Hepatic stellate cell (primary cell): ENCODE measurements around the gene MGLL.

ENCODE experiments used
- DNase-seq: peaks from one replicate; pipeline ENCODE4 v3.0.0; 2011; ENCODE audit warnings: low spot score

MGLL gene

DNA sequence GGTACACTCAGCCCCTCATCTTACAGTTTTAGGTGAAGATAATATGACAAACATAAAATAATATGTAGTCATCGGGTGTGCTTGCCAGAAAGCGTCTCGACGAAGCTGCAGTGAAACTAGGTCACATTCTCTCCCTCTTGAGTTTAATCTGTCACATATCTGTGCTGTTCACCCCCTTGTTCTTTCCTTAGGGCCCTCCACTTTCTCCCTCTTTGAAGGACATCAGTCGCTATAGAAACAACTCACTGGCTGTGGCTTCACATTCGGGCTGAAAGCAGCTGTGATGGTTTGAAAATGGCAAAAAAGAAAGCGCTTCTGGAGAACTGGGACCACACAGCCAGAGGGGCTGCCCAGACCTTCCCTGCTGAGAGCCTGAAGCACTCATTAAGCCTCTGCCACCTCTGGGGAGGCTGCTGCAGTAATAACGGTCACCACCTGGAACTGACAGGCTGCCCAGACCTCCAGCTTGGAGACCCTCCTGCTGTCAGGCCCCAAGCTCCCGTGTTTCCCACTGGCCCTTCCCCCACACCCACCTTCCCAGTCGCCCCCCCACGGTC, 99.2 kb downstream of the MGLL start:
- no peak for DNase-seq

DNA sequence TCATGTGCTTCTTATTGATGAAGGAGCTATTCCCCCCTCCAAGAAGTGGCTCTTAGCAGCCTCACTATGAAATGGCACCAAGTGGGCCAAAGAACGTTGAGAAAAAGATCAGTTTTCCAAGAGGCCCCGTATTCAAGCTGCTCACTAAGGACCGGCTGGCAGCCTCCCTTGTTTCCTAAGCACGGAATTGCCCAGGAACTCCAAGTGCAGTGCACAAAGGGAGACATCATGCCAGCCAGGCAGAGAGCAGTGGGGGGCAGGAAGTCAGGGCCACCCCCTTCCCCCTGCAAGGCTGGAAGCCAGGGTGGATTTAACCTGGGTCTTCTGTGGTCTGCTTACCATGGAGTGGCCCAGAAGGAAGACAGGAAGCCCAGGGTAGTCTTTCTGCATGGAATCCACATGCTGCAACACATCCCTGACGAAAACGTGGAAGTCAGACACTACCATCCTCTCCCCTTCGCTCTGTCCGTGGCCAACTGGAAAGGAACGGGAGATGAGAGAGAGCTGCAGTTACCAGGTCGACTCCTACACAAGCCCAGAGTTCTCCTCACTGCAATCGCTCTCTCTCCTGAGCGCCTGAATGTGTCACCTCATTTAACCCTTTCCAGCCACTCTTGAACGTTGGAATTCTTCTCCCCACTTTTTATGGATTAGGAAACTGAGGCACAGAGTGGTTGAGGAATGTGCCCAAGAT, 100.1 kb downstream of the MGLL start:
- no peak for DNase-seq

GRCh38 chr3:127720985-127721935, 101.1 kb downstream of the MGLL start:
- DNase-seq: no peak

GRCh38 chr3:127720161-127720823, 102.0 kb downstream of the MGLL start:
- no peak for DNase-seq

- DNase-seq: no peak
These were observed 102.9 kb downstream of the MGLL start for GRCh38 chr3:127719369-127719768.

DNA sequence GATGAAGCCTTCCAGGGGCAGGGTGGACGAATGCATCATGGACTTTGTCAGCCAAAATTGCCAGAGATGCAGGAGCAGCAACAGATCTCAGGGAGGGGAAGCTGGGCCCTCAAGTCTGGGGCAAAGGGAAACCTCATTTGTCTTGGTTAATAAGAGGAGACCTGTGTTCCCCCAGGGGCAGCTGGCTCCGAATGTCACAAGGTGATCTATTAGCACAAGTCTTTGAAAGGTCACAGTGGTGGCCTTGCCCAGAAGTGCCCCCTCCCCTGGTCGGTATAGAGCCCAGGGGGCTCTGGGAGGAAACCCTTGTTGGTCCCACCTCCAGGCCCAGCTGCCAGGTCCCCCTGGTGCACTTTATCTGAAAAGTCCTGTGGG, 103.4 kb downstream of the MGLL start:
- no peak for DNase-seq

- DNase-seq: no peak
These were observed 103.9 kb downstream of the MGLL start for GRCh38 chr3:127718245-127718915.

DNA sequence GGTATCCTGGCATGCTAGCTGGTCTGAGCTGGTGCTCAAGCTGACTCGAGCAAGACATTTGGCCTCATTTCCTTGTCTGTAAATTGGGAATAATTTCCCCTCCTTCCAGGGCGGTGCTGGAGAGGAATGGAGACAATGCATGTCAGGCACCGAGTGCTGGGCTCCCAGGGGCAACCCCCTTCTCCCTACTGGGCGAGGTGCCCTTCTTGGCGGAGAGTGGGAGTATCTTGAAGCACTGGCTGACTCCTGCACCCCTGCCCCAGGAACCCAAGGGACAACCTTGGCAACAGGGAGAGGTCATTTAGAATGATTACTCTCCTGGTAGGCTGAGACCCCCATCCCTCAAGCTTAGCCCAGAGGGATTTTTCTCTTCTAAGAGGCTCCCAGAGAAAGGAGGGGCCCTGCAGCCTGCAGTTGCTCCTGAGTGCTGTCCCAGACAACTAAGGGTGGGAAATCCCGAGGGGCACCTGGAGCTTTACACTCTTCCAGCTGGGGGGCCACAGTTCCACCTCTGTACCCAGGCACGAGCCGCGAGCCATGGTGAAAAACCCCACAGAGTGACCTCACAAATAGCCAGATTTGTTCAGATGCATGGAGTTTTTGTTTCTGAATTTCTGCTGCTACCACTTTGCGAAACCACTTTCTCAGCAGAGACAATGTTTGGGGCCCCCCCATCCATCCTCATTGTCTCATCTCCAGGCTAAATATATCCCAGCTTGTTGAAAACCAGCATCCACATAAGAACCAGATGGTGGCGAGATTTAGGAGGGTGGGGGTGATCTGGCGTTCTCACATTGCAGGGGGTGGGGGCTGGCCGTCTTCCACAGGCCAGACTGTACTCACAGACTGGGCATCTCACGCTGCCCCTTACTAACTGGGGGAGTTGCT, 104.7 kb downstream of the MGLL start:
- DNase-seq: no peak

GRCh38 chr3:127716384-127716783, 105.9 kb downstream of the MGLL start:
- no peak for DNase-seq

DNA sequence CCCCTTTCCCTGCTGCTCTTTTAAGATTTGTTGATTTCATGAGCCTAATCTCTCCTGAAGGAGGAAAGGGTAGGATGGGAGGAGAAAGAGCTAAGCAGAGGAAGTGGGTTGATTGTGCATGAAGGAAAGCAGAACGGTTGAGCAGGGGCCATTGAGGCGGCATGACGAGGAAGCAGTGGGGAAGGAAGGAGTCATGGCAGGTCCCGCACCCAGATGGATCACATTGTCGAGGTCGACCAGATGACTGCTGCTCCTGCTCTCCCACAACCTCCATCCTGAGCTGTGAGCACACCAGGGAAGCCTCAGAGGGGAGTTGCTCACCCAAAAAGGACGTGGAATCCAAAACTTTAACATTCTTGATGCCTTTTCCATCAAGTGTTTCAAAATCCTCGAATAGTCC, 106.8 kb downstream of the MGLL start:
- DNase-seq: no peak

GRCh38 chr3:127714866-127715265, 107.4 kb downstream of the MGLL start:
- DNase-seq: no peak

GRCh38 chr3:127714125-127714571, 108.2 kb downstream of the MGLL start:
- no peak for DNase-seq

DNA sequence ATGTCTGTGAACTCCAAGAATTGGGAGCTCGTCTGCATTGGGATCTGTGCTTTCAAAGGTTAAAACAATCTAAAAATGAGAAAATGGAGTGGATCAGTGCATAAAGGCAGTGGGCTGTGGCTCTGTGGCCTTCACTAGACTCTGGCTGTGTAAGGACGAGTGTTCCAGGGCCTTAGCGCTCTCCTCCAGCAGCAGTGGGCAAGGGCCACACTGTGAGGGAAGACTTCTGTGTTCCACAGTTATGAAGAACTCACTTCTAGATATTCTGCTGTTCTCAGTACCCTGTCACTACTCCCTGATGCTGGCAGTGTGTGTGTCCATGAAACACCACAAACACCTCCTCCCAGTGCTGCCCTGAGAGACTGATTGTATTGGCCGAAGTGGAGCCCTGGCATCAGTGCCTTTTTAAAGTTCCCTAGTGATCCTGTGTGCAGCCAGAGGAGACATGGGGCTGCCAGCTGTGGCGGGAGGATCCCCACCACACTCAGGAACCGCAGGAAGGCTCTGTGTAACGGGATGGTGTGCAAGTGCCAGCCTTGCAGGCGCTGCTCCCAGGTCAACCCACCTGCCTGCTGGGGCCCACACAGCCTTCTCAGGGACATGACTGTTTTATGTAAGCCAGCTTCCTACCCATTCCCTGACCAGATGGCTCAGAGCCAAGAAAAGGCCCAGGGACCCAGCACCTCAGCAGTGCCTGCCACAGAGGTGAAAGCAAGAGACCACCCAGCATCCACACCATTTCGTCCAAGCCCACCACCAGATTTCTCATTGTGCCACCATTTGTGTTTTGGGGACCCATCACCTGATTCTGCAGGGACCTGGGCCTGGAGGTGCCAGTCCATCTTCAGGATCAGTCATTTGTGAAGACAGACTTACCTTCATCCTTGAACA, 109.2 kb downstream of the MGLL start:
- no peak for DNase-seq

- no peak for DNase-seq
These were observed 109.9 kb downstream of the MGLL start for GRCh38 chr3:127712461-127712860.

DNA sequence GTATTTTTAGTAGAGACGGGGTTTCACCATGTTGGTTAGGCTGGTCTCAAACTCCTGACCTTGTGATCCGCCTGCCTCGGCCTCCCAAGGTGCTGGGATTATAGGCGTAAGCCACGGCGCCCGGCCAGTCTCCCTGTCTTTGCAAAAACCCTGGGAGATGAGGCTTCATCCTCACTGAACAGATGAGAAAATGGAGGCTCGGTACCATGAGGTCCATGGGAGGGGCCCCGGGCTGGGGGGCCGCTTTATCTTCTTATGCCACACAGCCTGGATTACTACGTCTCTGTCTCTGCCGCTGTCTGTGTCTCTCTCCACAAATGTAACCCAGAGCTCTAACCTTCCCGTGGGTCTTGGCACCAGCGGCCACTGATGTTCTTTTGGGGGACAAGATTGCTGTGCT, 110.4 kb downstream of the MGLL start:
- DNase-seq: no peak

GRCh38 chr3:127711021-127711695, 111.2 kb downstream of the MGLL start:
- DNase-seq: no peak

GRCh38 chr3:127710155-127710941, 112.0 kb downstream of the MGLL start:
- no peak for DNase-seq

DNA sequence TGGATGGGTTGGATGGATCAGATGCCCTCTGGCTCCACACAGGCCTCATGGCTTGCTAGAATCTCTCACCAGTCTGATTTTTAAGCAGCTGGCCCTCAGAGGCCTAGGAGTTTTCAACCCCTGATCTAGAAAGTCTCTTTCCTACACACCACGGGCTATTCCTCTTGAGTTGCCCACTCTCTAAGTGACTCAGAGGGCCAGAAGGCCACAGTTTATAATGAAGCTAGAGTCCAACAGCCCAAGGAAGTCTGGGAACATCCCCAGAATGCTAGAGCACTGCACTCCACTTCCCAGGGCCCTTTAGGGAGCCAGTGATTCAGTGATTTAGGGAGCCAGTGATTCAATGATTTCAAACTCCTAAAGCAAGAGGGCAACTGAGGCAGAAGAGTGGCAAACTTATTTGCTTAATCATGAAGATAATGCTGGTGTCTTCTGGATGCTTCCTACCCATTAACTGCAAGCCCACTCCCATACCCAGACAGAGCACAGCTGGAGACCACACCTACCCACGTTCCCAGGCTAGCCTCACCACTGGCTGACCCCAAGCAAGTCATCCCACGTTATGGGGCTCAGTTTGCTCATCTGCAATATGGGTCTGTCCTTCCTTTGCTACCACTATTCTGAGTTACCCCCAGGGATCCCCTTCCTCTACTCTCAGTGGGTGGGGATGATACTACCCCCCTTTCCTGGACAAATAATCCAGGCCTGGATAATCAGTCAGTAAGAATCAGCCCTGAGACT, 112.8 kb downstream of the MGLL start:
- DNase-seq: no peak
